ENCODE results near the gene TULP4.
"Not testable (repeated sequence)": the region's sequence is repeated elsewhere in the genome, so short reads cannot be mapped to it uniquely, and the experiment has no call there.

TULP4 gene

DNA sequence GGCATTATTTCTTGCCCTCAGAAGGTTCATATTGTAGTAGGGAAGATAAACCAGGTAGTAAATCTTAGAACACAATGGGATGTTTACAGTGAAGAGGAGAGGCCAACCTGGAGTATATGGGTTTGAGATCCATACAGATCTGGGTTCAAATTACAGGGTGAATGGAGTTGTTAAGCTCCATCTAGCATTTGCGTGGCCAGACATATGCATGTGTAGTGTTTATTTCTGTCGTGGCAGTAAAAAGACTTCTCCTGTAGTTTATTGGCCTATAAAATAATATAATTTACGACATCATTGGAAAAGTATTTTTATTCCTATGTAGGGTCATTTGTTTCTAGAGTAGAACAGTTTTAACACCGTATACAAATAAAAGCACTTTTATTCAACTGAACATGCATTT, 25.2 kb upstream of the TULP4 start:
- Mint-ChIP-seq H3K4me1 (peaks cover 60% of the 10 kb centered on the region), H3K36me3 (ENCODE audit: low read depth) (peaks cover 58% of the 10 kb centered on the region), H3K27me3 (ENCODE audit: low read depth, poor library complexity) (no peaks in the 10 kb centered on the region), H3K9me3 (peaks cover 4% of the 10 kb centered on the region), H3K4me3 (no peak overlapping the region), H3K27ac (peak overlapping the region; percentile 90)
- TF ChIP-seq, protein P1, sequence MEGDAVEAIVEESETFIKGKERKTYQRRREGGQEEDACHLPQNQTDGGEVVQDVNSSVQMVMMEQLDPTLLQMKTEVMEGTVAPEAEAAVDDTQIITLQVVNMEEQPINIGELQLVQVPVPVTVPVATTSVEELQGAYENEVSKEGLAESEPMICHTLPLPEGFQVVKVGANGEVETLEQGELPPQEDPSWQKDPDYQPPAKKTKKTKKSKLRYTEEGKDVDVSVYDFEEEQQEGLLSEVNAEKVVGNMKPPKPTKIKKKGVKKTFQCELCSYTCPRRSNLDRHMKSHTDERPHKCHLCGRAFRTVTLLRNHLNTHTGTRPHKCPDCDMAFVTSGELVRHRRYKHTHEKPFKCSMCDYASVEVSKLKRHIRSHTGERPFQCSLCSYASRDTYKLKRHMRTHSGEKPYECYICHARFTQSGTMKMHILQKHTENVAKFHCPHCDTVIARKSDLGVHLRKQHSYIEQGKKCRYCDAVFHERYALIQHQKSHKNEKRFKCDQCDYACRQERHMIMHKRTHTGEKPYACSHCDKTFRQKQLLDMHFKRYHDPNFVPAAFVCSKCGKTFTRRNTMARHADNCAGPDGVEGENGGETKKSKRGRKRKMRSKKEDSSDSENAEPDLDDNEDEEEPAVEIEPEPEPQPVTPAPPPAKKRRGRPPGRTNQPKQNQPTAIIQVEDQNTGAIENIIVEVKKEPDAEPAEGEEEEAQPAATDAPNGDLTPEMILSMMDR (IDR thresholded peaks at IDR 0.05), result no peak
- no peak for DNase-seq

DNA sequence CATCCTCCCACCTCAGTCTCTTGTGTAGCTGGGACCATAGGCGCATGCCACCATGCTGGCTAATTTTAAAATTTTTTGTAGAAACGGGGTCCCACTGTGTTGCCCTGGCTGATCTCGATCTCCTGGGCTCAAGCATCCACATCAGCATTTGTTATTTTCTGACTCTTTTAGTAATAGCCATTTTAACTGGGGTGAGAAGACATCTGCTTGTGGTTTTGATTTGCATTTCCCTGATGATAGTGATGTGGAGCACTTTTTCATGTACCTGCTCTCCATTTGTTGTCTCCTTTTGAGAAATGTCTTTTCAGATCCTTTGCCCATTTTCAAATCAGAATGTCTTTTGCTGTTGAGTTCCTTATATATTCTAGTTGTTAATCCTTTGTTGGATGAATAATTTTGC, 22.2 kb upstream of the TULP4 start:
- TF ChIP-seq, protein P1 (IDR thresholded peaks at IDR 0.05), result no peak
- Mint-ChIP-seq H3K27ac (peak overlapping the region; percentile 61), H3K4me1 (peaks cover 34% of the 10 kb centered on the region), H3K36me3 (ENCODE audit: low read depth) (peaks cover 83% of the 10 kb centered on the region), H3K4me3 (no peak overlapping the region), H3K27me3 (ENCODE audit: low read depth, poor library complexity) (no peaks in the 10 kb centered on the region), H3K9me3 (peaks cover 21% of the 10 kb centered on the region)
- DNase-seq, result no peak

DNA sequence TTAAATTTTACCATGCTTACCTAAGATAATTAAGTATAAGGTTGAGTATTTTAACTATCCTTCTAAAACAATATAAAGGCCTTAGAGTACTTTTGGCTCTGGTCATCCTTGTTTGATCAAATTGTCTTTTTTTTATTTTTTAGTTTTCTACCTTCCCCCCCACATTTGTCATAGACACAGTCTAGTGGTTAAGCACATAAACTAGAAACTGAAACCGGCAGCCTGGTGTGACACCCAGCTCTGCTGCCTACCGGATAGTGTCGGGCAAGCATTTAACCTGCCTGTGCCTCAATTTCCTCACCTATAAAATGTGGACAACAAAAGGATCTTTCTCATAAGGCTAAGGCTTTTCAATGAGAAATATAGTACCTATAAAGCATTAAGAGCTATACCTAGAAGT, 21.6 kb upstream of the TULP4 start:
- Mint-ChIP-seq H3K36me3 (ENCODE audit: low read depth) (peaks cover 89% of the 10 kb centered on the region), H3K4me1 (peaks cover 28% of the 10 kb centered on the region), H3K27ac (peak overlapping the region; percentile 61), H3K9me3 (peaks cover 27% of the 10 kb centered on the region), H3K27me3 (ENCODE audit: low read depth, poor library complexity) (no peaks in the 10 kb centered on the region), H3K4me3 (no peak overlapping the region)
- TF ChIP-seq, protein P1 (IDR thresholded peaks at IDR 0.05), result no peak
- no peak for DNase-seq

DNA sequence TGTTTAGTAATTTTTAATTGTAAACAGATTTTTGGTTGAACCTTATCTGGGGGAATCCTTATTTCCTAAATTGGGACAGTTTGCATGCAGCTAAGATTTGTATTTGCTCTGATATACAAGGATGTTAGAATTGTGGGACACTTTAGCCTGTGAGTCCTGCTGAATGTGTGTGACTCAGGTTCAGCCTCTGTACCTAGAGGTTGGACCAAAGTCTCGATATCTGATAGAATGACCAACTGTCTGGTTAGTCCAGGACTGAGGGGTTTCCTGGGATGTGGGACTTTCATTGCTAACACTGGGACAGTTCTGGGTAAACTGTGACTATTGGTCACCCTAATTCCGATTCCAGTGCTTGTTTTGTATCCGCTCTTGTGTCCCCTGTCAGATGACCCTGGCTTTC, 20.2 kb upstream of the TULP4 start:
- peaks cover 40% of the 10 kb centered on the region for H3K9me3 Mint-ChIP-seq
- peaks cover 21% of the 10 kb centered on the region for H3K4me1 Mint-ChIP-seq
- no peak for DNase-seq
- TF ChIP-seq, protein P1 (IDR thresholded peaks at IDR 0.05), result no peak
- peaks cover 3% of the 10 kb centered on the region for H3K27me3 Mint-ChIP-seq (ENCODE audit: low read depth, poor library complexity)
- peaks cover 98% of the 10 kb centered on the region for H3K36me3 Mint-ChIP-seq (ENCODE audit: low read depth)
- H3K4me3 Mint-ChIP-seq, result no peak overlapping the region
- no peak overlapping the region for H3K27ac Mint-ChIP-seq

DNA sequence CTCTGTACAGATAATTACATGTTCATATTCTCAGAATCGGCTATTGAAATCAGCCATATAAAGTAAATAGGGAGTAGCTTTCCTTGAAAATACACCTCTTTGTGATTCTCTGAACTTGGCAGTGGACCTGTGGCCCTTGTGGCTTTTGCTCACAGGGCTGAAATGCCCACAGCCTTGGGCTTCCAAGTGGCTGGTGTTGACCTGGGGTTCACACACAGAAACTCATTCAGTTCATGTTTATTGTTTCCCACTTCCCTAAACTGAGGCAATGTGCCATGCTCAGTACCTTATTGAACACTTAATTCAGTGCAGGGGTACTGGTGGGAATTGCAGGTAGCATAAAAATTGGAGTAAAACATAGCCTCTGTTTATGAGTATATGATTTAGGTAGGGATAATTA, 19.1 kb upstream of the TULP4 start:
- H3K4me1 Mint-ChIP-seq, result peaks cover 20% of the 10 kb centered on the region
- no peak for DNase-seq
- peaks cover 100% of the 10 kb centered on the region for H3K36me3 Mint-ChIP-seq (ENCODE audit: low read depth)
- H3K27ac Mint-ChIP-seq, result no peak overlapping the region
- peaks cover 3% of the 10 kb centered on the region for H3K27me3 Mint-ChIP-seq (ENCODE audit: low read depth, poor library complexity)
- no peak overlapping the region for H3K4me3 Mint-ChIP-seq
- TF ChIP-seq, protein P1 (IDR thresholded peaks at IDR 0.05), result no peak
- peaks cover 51% of the 10 kb centered on the region for H3K9me3 Mint-ChIP-seq

DNA sequence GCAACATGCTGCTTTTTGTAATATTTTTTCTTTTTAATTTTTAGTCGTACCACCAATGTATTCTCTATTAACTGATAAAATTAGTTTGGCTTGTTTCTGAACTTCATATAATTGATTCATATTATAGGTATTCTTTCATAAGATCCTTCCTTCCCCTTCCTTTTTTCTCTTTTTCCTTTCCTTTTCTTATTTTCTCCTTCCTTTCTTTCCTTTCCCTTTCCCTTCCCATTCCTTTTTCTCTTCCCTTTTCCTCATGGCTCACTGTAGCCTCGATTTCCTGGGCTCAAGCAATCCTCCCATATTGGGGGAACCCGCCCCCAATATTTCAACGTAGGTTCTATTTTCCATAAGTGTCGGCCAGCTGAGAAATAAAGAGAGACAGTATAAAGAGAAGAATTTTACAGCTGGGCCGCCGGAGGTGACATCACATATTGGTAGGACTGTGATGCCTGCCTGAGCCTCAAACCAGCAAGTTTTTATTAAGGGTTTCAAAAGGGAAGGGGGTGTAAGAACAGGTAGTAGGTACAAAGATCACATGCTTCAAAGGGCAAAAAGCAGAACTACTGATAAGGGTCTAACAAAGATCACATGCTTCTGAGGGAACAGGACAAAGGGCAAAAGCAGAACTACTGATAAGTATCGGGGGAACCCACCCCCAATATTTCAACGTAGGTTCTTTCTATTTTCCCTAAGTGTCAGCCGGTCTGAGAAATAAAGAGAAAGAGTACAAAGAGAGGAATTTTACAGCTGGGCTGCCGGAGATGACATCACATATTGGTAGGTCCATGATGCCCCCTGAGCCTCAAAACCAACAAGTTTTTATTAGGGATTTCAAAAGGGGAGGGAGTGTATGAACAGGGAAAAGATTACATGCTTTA, 16.1 kb upstream of the TULP4 start:
- Mint-ChIP-seq H3K36me3 (ENCODE audit: low read depth) (peaks cover 99% of the 10 kb centered on the region), H3K9me3 (peaks cover 70% of the 10 kb centered on the region)
- H3K27ac Mint-ChIP-seq; H3K4me3 Mint-ChIP-seq; H3K27me3 Mint-ChIP-seq (ENCODE audit: low read depth, poor library complexity); H3K4me1 Mint-ChIP-seq; DNase-seq: not testable (repeated sequence)

DNA sequence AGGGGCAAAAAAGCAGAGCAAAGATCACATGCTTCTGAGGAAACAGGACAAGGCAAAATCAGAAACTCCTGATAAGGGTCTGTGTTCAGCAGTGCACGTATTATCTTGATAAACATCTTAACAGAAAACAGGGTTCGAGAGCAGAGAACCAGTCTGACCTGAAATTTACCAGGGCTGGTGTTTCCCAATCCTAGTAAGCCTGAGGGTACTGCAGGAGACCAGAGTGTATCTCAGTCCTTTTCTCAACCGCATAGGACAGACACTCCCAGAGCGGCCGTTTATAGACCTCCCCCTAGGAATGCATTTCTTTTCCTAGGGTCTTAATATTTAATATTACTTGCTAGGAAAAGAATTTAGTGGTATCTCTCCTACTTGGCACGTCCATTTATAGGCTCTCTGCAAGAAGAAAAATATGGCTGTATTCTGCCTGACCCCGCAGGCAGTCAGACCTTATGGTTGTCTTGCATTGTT, 15.4 kb upstream of the TULP4 start:
- H3K4me1 Mint-ChIP-seq, result peaks cover 11% of the 10 kb centered on the region
- not testable (repeated sequence) for H3K27ac Mint-ChIP-seq; DNase-seq; H3K27me3 Mint-ChIP-seq (ENCODE audit: low read depth, poor library complexity); H3K4me3 Mint-ChIP-seq
- peaks cover 70% of the 10 kb centered on the region for H3K9me3 Mint-ChIP-seq
- peaks cover 92% of the 10 kb centered on the region for H3K36me3 Mint-ChIP-seq (ENCODE audit: low read depth)

DNA sequence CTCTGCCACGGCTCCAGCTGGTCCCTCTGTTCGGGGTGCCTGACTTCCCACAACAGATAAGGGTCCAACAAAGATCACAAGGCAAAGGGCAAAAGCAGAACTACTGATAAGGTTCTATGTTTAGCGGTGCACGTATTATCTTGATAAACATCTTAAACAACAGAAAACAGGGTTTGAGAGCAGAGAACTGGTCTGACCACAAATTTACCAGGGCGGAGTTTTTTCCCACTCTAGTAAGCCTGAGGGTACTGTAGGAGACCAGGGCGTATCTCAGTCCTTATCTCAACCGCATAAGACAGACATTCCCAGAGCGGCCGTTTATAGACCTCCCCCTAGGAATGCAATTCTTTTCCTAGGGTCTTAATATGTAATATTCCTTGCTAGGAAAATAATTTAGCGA, 14.6 kb upstream of the TULP4 start:
- not testable (repeated sequence) for H3K4me3 Mint-ChIP-seq; H3K27me3 Mint-ChIP-seq (ENCODE audit: low read depth, poor library complexity); H3K27ac Mint-ChIP-seq; DNase-seq
- Mint-ChIP-seq H3K36me3 (ENCODE audit: low read depth) (peaks cover 86% of the 10 kb centered on the region), H3K9me3 (peaks cover 70% of the 10 kb centered on the region), H3K4me1 (peaks cover 19% of the 10 kb centered on the region)

DNA sequence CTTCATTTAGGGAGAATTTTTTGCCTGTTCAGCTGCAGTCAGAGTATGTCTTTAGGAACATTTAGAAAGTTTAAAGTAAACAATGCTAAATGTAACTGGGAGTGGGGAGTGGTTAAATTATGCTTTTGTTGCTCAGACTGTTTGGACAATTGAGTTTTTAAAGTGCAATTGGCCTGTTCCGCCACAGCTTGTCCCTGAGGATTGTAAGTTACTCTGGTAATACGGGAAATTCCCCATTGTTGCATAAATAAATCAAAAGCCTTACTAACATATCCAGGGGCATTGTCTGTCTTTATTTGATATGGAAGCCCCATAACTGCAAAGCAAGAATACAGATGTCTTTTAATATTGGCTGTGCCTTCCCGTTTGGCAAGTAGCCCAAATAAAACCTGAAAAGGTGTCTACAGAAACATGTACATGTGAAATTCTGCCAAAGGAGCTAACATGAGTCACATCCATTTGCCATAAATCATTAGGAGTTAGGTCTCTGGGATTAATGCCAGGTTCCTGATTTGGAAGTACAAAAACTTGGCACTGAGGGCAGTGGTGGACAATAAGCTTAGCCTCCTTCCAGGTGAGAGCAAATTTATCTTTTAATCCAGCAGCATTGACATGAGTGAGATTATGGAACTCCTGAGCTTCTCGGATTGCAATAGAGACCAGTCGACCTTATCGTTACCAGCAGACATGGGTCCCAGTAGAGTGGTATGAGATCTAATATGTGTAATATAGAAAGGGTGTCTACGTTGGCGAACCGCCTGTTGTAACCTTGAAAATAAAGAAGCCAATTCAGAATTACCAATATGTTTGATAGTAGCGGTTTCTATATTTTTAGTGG, 11.7 kb upstream of the TULP4 start:
- Mint-ChIP-seq H3K36me3 (ENCODE audit: low read depth) (peaks cover 84% of the 10 kb centered on the region), H3K9me3 (peaks cover 50% of the 10 kb centered on the region)

More for the DNA sequence above, 11.7 kb upstream of the TULP4 start:
- Mint-ChIP-seq H3K27ac (peak overlapping the region; percentile 40), H3K4me1 (peaks cover 26% of the 10 kb centered on the region)
- not testable (repeated sequence) for H3K4me3 Mint-ChIP-seq; DNase-seq; H3K27me3 Mint-ChIP-seq (ENCODE audit: low read depth, poor library complexity)

Data from nephron progenitor cell (in vitro differentiated cells).